A204.1 (cell line): ENCODE data around the gene CARD11.

Source experiments
- FAIRE-seq: peaks from 2 replicates; lab custom pipeline; 2012; peaks lifted over from hg19 to GRCh38; lab: Jason Lieb, UNC

The CARD11 gene

GRCh38 chr7:3020416-3020815, 23.3 kb downstream of the CARD11 start:
- no peak for FAIRE-seq

GRCh38 chr7:3019801-3020200, 23.9 kb downstream of the CARD11 start:
- FAIRE-seq: no peak

- no peak for FAIRE-seq
Observed at GRCh38 chr7:3013975-3014792, 29.5 kb downstream of the CARD11 start.

- FAIRE-seq: no peak
Observed at GRCh38 chr7:3011211-3011852, 32.3 kb downstream of the CARD11 start.

- FAIRE-seq: no peak
Observed at GRCh38 chr7:3010161-3010560, 33.5 kb downstream of the CARD11 start.

- FAIRE-seq: no peak
Observed at GRCh38 chr7:3009086-3009485, 34.6 kb downstream of the CARD11 start.

- no peak for FAIRE-seq
Observed at GRCh38 chr7:3008386-3008785, 35.3 kb downstream of the CARD11 start.

- no peak for FAIRE-seq
Observed at GRCh38 chr7:3007696-3008095, 36.0 kb downstream of the CARD11 start.

GRCh38 chr7:3005257-3005656, 38.4 kb downstream of the CARD11 start:
- no peak for FAIRE-seq

- FAIRE-seq: no peak
Observed at GRCh38 chr7:3003936-3004335, 39.7 kb downstream of the CARD11 start.

- no peak for FAIRE-seq
Observed at GRCh38 chr7:3002631-3003030, 41.0 kb downstream of the CARD11 start.

- no peak for FAIRE-seq
Observed at GRCh38 chr7:3000566-3000965, 43.1 kb downstream of the CARD11 start.

GRCh38 chr7:2999078-2999500, 44.6 kb downstream of the CARD11 start:
- no peak for FAIRE-seq

GRCh38 chr7:2997014-2997413, 46.7 kb downstream of the CARD11 start:
- FAIRE-seq: no peak

GRCh38 chr7:2996141-2996540, 47.5 kb downstream of the CARD11 start:
- FAIRE-seq: no peak

- FAIRE-seq: no peak
Observed at GRCh38 chr7:2993868-2994267, 49.8 kb downstream of the CARD11 start.

GRCh38 chr7:2993396-2993795, 50.3 kb downstream of the CARD11 start:
- no peak for FAIRE-seq

GRCh38 chr7:2990949-2991470, 52.7 kb downstream of the CARD11 start:
- FAIRE-seq: no peak

GRCh38 chr7:2986561-2986960, 57.1 kb downstream of the CARD11 start:
- FAIRE-seq: no peak

- FAIRE-seq: no peak
Observed at GRCh38 chr7:2985866-2986265, 57.8 kb downstream of the CARD11 start.

GRCh38 chr7:2984091-2984490, 59.6 kb downstream of the CARD11 start:
- no peak for FAIRE-seq

GRCh38 chr7:2983586-2983985, 60.1 kb downstream of the CARD11 start:
- no peak for FAIRE-seq

- no peak for FAIRE-seq
Observed at GRCh38 chr7:2982831-2983230, 60.8 kb downstream of the CARD11 start.

GRCh38 chr7:2982401-2982800, 61.3 kb downstream of the CARD11 start:
- no peak for FAIRE-seq
